ENCODE measurements around the gene SWSAP1.

The SWSAP1 gene

DNA sequence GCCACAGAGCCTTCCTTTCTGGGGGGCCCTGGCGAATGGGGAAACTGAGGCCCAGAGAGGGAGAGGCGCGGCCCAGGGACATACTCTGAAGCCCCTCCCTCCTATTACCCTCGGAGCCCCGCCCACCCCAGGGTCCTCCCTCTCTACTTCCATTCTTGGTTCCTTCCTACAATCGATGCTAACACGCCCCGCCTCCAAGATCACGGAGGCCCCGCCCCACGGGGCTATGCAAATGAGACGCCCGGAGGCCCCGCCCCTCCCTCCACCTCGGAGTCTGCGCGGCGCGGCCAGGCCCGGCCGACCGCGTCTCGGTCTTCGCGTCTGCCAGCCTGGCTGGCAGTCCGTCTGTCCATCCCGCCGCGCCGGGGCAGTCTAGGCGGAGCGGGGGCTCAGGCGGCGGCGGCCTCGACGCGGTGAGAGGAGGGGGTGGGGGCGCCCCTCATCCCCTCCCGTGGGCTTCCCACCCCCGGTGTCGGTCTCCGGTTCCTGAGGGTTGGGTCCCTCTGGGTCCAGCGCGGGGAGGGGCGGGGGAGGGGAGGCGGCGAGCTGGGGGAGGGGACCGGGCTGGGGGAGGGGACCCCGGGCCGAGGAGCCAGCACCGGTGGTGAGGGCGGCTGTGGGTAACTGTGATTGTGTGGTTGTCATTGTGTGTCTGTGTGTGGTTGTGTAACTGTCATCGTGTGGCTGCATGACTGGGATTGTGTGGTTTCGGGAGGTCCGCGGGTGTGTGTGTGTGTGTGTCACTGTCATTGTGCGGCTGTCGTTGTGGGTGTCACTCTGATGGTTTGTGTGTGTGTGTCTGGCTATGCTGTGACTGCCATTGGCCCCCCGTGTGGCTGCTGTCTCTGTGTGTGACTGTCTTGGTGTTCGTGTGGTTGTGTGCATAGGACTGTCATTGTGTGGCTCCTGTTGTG lies 19.0 kb upstream of the SWSAP1 start, which contains the start of gene PLPPR2:
Gene PLPPR2 (plus strand): TSS at position 273 of the 914 bp plus-strand sequence. CDS start 2,242 bp downstream, outside the sequence.
- peak; percentile 89 for DNase-seq

DNA sequence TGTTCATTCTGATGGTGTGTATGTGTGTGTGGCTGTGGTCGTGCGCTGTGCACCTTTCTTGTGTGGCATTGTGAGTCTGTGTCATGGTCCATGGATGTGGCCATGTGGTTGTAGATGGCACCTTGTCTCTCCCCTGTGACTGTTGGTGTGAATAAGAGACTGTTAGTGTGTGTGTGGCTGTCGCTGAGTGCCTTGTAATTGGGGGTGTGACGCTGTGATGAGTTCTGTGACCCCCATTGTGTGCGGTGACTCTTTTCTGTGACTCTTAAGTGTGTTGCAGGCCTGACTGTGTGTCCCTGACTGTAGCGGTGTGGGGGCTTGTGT lies 18.4 kb upstream of the SWSAP1 start:
- no peak for DNase-seq

DNA sequence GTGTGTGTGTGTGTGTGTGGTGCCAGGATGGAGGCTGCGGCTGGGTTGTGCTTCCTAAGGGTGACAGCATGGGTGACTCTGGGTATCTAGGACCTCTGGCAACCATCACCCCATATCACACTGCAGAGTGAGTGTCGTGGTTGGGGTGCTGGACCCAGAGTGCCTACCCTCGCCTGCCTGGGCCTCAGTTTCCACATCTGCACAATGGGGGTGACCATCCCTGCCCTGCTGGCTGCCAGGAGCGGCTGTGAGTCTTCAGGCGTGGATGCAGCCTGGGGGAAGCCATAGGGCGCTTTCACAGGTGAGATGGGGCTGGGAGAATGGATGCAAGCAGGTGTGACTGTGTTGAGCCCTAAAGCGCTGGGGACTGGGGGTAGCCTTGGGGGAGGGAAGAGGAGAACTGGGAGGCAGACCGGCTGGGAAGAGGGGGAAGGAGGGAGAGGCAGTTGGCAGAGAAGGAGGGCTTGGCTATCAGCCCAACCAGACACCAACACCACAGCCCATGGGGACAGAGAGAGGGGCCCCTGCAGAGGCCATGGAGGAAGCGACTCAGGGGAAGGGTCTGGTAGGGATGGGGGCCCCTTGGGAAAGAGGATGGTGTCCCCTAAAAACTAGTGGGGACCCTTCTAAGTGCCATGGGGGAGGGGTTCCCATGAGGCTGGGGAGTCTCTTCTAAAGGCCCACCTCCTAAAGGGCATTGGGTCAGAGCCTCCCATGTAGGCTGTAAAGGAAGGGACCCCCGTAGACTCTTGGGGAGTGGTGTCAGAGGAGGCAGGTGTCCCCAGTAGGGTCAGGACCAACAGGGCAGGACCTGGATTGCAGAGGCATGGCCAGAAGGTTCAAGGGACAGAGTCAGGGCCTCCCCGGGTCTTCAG lies 17.6 kb upstream of the SWSAP1 start:
- no peak for DNase-seq

DNA sequence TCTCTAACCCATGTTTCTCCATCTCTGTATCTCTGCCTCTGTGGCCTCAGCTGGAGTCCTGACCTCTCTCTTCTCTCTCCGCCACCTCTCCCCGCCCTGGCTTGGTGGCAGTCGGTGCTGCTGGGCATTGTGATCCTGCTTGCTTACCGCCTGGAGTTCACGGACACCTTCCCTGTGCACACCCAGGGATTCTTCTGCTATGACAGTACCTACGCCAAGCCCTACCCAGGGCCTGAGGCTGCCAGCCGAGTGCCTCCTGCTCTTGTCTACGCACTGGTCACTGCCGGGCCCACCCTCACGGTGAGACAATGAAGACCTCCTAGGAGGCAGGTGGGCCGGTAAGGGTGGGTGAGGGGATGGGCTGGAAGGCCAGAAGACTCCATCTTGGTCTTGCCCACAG lies 15.0 kb upstream of the SWSAP1 start:
- no peak for DNase-seq

DNA sequence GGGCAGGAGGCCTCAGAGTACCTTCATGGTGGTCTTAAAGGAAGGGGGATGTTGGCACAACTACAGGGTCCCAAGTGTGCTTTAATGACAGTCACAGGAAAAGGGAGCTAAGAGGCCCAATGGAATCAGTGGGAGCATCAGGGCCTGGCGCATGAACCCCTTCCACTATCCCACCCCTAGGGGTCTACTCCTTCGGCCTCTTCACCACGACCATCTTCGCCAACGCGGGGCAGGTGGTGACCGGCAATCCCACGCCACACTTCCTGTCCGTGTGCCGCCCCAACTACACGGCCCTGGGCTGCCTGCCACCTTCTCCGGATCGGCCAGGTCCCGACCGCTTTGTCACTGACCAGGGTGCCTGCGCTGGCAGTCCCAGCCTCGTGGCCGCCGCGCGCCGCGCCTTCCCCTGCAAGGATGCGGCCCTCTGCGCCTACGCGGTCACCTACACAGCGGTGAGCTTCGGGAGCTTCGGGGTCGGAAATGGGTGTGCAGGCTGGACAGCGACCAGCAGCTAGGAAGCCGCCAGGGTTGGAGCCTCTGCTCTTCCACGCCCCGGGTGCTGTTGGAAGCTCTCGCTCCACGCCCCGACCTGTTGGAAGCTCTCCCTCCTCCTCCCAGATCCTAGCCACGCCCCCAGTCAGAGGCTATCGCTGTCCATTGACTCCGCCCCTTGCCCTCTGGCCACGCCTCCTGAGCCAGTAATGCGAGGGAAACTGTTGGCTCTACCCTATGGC lies 13.3 kb upstream of the SWSAP1 start:
- DNase-seq, result no peak

DNA sequence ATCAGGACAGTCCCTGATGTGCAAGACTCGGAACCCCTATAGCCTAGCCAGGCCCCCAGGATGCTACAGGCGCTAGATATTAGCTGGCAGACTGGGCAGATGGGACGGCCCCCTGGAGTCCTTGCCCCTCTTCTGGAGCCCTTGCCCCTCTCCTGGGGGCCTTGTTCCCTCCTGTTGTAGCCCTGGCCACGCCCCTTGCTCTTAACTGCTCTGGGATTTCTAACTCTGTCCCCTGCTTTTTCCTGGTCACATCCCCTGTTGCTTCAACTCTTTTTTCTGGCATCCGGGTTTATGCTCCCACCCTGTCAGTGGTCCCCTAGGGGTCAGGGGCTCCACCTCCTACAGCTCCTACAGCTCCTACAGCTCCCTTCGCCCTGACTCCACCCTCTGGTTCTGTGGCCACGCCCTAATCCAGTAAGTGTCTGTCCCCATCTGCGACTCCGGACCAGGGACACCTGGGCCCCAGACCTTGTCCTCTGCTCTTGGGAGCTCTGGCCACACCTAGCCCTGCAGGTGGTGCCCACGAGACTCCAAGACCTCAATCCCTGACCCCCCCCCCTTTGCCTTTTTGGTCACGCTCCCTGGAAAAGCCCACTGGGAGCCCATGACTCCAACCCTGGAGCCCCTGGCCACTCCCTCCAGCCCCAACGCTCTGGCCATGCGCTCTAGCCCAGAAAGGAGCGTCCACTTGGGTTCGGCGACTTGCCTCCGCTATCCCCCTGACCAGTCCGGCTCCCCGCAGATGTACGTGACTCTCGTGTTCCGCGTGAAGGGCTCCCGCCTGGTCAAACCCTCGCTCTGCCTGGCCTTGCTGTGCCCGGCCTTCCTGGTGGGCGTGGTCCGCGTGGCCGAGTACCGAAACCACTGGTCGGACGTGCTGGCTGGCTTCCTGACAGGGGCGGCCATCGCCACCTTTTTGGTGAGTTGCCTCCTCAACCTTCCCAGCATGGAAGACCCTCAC lies 12.4 kb upstream of the SWSAP1 start:
- no peak for DNase-seq

DNA sequence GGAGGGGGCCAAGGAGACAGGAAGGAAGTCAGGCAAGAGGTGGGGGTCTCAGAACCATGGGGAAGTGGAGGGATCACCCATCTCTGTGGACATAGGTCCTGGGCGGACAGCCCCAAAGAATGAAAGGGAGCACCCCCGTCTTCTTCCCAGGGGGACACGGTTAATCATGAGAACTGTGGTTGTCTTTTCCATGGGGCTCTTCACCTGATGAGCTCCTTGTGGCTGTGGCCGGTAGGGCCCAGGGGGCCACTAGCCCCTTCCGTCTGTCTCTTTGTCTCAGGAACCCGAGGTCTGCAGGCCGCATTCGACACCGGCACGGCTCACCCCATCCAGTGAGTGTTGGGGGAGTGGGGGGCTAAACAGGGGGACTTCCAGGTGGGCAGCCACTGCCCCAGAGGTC lies 10.6 kb upstream of the SWSAP1 start:
- DNase-seq, result no peak

DNA sequence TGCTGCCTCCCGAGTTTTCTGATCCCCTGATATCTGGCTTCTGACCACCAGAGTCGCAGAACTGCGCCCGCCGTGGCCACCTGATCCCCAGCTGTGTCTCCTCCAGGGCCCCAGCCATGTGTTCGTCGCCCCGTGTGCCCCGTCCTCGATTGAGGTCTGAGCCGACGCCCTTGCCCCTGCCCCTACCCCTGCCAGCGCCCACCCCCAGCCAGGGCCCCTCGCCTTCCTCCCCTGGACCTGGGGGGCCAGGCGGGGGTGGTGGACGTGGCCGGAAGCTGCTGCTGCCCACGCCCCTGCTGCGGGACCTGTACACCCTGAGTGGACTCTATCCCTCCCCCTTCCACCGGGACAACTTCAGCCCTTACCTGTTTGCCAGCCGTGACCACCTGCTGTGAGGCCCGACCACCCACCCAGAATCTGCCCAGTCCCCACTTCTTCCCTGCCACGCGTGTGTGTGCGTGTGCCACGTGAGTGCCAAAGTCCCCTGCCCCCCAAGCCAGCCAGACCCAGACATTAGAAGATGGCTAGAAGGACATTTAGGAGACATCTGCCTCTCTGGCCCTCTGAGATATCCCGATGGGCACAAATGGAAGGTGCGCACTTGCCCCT lies 10.1 kb upstream of the SWSAP1 start:
- no peak for DNase-seq

DNA sequence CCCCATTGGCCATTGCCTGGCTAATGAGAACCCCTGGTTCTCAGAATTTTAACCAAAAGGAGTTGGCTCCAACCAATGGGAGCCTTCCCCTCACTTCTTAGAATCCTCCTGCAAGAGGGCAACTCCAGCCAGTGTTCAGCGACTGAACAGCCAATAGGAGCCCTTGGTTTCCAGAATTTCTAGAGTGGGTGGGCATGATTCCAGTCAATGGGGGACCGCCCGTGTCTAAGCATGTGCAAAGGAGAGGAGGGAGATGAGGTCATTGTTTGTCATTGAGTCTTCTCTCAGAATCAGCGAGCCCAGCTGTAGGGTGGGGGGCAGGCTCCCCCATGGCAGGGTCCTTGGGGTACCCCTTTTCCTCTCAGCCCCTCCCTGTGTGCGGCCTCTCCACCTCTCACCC lies 9.5 kb upstream of the SWSAP1 start:
- DNase-seq, result no peak

DNA sequence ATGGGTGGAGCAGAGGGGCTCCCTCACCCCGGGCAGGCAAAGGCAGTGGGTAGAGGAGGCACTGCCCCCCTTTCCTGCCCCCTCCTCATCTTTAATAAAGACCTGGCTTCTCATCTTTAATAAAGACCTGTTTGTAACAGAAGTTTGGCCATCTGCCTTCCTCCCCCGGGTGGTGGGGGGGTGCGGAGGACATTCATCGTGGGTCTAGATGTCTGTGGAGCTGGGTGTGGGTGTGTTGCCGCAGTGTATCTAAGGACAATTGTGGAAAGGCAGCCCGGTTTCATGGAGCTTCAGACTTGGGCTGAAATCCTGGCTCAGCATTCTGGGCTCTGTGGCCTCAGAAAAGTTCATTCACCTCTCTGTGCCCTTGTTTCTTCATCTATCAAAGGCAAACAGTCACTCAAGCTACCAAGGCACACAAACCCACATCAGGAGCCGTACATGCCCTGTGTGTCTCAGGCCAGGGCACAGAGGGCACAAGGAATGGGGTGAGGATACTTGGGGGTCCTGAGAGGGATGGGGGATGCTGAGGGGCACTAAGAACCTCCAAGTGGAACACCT lies 8.8 kb upstream of the SWSAP1 start:
- DNase-seq, result no peak

DNA sequence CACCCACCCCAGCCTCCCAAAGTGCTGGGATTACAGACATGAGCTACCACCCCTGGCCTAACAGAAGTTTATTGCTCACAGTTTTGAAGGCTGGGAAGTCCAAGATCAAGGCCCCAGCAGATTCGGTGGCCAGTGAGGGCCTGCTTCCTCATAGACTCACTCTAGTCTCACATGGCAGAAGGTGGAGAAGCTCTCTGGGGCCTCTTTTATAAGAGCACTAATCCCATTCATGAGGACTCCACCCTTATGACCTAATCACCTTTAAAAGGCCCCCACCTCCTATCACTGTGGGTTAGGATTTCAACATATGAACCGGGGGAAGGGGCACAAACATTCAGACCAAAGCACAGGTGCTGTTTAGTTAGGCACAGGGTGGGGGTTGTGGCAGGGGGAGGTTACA lies 6.9 kb upstream of the SWSAP1 start:
- no peak for DNase-seq

DNA sequence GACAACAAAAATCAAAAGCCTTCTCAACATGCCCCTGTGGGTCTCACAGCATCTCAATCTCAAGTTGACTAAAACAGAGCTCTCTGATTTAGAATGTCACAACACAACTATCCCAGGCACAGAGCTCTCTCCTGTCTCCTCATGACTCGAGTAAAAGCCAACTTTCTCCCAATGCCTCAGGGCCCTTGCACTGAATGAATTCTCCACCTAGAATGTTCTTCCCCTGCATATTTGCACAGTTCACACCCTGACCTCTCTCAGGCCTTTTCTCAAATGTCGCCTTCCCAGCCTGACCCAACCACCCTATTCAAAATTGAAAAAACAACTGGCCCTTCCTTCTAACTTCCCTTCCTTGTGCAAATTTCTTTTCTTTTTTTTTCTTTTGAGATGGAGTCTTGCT lies 3.7 kb upstream of the SWSAP1 start:
- DNase-seq, result no peak

DNA sequence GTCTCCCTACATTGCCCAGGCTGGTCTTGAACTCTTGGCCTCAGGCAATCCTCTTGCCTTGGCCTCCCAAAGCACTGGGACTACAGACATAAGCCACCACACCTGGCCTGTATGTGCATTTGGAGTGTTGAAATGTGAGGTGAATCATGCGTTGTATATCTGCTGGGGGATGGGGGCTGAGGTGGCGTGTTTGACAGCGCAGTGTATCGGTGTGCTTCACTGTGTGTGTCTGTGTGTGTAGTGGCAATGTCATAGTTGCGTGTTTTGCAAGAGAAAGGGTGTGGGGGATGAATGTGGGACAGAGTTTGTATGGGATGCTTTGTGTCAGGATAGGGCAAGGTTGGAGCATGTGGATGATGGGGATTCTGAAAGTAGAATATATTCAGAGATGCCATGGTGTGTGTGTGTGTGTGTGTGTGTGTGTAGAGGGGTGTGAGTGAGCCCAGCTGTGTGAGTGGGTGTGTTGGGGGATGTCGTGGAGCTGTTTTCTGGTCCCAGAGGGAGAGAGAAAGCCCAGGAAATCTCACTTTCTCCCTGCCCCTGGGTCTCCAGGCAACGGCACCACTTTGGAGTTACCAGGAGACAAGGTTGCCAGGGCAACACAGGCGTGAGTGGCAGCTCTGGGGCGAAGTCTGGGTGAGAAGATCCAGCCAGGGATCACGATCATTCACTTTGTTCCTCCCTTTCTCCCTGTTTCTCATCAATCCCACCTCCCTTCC lies 1.1 kb upstream of the SWSAP1 start:
- no peak for DNase-seq

DNA sequence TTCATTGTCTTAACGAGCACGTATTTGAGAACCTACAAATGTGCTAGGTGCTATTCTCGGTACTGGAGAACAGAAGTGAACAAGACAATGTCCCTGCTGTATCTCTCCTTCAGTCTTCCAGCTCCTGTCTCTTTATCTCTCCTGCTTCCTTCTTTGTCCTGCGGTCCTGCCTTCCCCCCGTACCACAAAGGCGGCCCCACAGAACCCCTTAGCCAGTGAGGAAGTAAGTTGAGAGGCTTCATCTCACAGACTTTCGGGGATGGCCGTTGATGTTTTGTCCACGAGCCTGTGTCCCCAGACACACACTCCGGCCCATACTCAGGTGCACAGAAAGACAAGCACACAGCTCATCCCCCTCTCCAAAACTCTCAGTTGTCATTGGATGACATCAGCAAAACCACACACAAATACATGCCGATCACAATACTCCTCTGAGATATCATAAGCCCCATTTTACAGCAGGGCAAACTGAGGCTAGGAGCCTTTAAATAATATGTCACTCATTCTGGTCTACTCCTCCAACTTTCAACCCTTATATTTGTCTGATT lies 507 bp upstream of the SWSAP1 start:
- DNase-seq, result no peak

DNA sequence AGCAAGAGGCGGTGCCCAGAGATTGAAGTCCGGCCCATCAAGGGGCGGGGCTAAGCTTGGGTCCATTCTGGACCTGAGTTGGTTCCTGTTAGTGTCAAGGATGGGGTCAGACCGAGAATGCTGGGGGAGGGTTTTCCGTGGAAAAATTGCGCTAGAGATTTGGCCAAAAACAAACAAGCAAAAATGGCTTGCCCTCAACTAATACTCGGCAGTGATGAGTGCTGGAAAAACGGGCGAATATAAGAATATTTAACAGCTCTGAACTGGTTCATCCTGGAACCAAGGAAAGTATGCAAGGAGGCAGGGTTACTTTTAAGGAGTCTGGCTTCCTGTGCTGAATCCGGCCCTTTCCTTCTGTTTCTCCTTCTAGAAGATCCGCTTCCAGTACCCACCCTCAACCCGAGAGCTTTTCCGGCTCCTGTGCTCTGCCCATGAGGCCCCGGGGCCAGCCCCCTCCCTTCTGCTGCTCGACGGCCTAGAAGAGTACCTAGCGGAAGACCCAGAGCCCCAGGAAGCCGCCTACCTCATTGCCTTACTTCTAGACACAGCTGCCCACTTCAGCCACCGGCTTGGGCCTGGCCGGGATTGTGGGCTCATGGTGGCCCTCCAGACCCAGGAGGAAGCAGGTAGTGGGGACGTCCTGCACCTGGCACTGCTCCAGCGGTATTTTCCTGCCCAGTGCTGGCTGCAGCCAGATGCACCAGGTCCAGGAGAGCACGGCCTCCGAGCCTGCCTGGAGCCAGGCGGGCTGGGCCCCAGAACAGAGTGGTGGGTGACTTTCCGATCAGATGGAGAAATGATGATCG lies 880 bp downstream of the SWSAP1 start:
- DNase-seq, result peak; percentile 75

DNA sequence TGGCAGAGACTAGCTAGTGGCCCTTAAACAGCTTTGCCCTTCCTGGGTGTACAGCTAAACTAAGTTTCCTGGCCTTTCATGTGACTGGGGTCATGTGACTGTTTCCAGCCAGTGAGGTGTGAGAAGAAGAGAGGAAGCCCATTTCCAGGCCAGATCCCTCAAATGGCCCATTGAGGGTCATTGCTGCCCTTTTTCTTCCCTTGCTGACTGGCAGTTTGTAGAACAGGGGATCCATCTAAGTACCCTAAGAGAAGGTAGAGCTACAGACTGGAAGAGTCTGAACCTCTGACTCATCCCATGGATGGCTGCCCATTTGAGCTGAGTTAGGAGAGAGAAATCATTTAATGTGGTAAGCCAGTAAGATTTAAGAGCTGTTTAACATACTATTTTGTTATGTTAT lies 2.8 kb downstream of the SWSAP1 start:
- DNase-seq, result no peak

DNA sequence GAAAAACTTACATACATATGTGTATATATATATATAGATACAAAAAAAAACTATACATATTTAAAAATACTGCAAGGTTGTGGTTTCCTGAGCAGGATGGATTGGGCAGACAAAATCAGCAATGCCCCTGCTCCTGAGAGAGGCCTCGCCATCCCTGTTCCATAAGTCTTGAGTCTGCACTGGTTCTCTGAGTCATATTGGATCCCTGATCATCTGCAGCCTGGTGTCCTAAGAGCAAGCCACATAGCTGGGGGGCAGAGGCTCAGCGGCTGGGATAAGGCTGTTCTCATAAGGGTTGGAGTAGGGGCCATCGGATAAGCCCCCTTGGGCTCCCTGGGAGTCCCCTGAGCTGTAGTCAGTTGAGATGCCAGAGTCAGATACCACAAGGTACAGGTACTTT lies 3.3 kb downstream of the SWSAP1 start:
- no peak for DNase-seq

DNA sequence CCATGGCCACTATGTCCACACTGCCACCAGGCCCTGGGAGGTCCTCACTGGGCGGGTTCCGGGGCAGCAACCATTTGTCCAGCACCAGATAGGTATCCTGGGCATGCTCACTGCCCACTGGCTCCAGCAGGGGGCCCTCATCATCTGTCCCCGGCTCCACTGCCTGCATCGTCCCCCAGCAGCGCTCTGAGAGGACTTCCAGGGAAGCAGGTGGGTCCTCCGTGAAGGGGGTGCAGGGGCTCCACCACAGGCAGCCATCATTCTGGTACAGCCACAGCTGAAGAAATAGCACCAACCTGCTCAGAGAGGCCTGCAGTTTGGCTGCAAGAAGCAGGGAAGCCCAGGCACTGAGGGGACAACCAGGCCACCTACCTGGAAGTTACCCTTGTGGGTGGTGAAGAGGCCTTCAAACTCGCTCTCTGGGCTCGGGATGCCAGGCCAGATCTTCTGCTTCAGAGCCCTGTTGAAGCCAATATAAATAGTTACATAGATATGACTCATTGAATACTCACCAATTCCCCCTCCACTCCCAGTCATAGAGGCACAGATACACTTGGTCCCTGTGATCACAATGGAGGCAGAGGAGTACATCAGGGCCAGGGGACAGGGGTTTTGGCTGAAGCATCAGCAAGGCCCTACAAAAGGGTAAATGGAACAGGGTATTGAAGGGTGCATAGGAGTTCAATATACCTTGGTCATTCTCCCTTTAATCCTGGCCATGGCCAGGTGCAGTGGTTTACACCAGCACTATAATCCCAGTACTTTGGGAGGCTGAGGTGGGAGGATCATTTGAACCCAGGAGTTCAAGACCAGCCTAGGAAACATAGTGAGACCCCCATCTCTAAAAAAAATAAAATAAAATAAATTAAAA lies 4.1 kb downstream of the SWSAP1 start:
- DNase-seq, result peak; percentile 18

Data from CD4-positive, alpha-beta T cell treated with Interferon gamma for 1 hour (primary cell).